ENCODE measurements around the gene HMCN1.

The HMCN1 gene

DNA sequence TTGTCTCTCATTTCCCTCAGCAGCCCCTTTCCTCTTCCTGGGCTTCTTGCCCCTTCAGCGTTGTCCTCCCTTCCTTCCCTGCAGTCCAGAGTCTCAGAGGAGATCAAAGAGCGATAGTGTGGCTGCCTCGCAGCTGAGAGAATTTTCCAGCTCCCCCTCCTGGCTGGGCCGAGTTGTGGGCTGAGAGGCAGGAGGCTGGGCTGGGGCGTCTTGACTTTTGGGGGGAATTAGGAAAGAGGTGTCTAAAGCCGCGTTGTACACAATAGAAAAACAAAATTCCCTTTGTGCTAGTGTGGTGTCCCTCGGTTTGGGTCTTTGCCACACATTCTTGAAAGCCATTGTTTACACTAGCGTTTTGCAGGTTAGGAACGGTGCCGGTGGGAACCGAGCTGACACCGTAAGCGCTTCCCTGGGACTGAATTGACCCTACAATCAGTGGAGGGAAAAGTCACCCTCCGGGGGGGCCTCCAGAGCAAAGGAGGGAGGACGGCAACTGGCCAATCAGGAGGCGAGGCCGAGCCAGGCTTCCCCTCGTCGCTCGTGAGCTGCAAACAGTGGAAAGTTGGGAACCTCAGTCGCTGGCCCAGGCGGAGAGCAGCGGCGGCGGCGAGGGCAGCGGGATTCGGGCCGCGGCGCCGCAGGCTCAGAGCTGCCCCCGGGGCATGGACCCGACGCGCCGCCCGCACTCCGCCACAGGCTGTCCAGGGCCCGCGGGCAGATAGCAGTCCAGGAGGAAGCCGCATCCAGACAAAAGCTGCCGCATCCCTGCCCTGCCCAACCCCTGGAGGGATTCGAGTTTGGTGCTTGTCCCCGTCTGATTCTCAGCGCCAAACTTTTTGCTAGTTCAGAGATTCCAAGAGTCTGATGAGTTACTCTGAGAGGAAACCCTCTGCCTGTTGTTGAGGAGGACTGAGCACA, at the start of gene HMCN1:
HMCN1 (plus strand) TSS at position 574 of the 918 bp plus-strand sequence. CDS start 389 bp downstream, outside the sequence.
- DNase-seq (ENCODE audit: low read depth) = no peak

DNA sequence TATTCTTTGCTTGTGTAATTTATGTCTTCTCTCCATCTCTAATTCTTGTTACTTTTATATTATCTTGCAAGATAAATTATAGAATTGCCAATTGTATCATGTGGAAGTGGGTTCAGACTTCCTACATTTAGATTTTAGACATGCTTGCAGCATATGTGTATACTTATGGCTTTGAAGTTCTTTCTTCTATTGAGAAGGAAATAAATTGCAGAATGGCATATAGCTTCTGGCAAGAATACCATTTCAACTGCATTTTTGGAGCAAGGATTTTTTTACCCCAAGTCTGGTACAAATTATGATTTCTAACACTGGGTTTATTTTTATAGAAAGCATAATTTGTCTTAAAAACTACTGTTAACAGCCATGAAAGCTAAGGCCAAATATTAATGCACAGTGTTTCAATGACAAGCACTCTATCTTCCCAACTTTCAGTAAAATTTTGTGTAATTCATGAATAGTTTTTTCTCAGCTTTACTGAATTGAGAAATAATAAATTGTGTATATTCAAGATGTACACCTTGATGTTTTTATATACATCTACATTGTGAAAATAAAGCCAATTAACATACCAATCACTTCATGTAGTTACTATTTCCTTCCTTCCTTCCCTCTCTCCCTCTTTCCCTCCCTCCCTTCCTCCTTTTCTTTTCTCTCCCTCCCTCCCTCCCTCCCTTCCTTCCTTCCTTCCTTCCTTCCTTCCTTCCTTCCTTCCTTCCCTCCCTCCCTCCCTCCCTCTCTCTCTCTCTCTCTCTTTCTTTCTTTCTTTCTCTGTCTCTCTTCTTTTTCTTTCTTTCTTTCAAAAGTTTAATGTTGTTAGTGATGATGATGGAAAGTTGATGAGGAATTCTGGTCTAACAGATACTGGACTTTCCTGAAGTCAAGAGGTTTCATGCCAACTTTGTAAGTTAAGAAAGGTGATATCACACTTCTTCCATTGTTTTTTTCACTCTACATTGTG, 47.1 kb upstream of the HMCN1 start:
- DNase-seq (ENCODE audit: low read depth) = no peak

DNA sequence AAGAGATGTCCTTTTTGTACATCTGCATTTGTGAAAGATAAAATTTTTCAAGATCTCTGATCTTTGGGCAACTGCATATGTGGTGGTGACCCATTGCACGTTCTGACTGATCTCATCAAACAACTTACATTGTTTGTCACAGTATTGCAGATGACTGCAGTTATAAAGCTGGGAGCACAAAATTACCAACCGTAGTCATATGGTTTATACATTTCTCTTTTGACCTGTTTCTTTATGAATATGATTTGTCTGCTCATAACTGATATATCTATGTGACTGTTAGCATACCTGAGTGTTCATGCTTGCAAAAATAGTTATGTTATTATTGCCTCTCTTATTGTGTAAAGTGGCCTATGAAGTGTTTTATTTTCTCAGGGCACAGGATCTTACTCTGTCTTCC, 43.7 kb upstream of the HMCN1 start:
- DNase-seq (ENCODE audit: low read depth) = no peak

DNA sequence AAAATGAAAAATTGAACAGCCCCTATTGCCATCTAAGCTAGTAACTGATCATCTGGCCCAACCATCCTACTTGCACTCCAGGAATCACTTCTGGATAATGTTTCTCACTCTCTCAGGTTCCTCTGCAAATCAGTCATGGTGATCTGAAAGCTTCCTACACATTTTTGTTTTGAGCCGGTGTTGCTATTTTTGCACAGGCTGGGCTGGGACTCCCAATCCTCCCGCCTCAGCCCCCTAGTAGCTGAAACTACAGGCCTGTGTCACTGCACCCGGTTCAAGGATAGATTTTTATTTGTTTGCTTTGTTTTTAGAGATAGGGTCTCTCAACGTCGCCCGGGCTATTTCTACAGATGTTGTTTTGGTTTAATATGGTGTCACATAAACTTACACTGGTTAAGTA, 40.5 kb upstream of the HMCN1 start:
- DNase-seq (ENCODE audit: low read depth) = no peak

DNA sequence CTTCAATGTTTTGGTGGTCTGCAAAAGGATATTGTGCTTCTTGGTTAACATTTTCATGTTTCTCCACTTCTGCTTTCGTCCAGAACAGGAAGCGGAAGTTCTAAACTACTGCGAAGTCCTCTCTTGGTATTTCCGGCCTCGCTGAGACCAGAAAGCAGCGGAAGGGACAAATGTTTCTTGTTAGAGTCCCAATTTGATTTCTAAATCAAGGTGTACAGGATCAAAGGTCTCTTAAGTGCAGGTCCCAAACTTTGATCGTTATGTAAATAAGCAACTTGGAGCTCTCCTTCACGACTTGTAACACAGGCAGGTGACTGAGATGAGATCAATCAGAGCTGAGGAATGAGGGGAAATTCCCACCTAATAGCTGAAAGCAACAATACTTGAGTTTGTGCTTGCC, 40.1 kb upstream of the HMCN1 start:
- no peak for DNase-seq (ENCODE audit: low read depth)

DNA sequence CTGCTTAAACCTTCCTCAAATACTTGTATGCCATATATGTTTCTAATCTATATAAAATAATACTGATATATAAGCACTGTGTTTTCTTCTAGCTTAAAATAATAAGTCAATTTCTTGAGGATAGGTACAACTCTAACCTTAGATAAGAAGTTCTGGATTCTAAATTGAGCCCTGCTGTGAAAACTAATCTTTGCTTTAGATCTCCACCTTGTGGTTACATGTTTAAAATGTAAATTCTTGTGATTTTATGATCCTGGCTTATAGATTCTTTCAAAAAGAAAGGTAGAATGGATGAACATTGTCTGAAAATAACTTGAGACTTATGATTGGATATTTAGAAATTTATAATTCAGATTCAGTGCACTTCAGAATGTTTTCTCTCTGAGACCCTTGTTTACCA, 38.9 kb upstream of the HMCN1 start:
- no peak for DNase-seq (ENCODE audit: low read depth)

DNA sequence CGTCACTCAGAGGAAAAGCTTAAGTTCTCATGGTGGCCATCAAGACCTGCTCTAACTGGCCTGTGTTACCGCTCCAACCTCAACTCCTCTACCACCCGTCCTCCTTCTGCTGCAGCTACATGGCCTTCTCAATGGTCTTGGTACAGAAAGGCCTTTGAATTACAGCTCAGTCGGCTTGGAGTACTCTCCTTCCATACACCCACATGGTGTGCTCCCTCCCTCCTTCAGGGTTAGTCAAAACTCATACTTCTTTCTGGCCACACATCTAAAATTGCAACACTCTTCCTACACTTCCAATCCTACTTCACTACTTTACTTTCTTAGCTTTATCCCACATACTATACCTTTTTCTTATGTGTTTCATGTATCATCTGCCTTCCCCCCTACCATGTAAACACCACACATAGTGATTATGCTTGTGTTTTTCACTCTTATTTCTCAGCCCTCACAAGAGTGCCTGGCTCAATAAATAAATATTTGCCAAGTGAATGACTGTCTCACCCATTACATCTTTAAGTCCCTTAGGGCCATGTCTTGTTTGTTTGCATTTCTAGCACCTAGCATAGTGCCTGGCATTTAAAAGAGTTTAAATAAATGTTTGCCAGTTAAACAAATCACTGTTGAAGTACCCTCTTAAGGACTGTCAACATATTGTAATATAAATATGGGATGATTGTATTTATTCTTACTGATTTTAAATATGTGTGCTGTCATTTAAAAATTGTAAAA, 37.6 kb upstream of the HMCN1 start:
- no peak for DNase-seq (ENCODE audit: low read depth)

DNA sequence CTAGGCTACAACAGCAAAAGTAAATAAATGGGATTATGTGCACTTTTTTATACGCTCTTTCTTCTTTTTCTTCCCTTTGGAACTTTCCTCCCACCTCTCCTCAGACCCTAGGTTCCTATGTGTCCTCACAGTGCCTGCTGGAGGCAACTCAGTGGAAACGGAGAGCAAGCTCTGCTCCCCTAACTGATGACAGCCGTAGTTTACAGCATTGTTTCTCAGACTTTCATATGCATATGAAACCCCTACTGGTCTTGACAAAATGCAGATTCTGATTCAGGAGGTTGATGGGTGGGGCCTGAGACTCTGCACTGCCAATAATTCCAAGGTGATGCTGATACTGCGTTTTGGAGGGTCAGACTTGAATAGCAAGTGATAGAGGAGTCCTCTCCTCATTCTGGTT, 34.3 kb upstream of the HMCN1 start:
- no peak for DNase-seq (ENCODE audit: low read depth)

DNA sequence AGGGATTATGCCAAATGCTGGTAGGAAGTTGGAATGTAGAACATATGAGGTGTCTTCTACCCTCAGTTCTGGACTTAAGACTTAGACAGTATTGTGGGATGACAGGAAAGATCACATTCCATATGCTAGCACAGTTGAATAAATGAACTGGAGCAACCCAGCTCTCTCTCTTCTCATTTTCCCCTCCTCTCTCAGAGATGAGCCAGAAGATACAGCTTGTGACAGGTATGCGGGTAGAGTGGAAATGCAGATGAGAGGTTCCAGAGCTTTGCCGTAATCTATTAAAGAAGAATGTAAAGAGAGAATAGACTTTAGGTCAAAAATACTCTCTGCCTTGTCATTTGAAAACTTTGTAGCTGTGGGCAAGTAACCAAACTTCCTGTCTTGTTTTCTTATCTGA, 32.5 kb upstream of the HMCN1 start:
- DNase-seq (ENCODE audit: low read depth) = no peak

DNA sequence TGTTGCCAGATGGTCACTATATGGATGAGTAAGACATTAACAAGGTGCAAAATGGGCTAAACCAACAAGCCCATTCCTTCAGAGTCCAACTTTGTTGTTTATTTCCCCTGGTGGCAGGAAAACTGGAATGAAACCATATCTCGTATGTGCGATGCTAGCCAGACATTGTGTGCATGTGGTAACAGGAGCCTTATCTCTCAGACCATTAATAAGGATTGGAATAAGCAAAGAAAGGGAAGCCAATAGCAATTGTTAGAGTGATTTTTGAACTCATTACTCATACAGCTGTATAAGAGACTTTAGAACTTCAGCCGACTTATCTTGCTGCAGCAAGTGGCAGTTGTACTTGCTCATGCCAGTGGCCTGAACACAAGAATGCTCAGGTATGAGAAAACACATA, 30.0 kb upstream of the HMCN1 start:
- no peak for DNase-seq (ENCODE audit: low read depth)

DNA sequence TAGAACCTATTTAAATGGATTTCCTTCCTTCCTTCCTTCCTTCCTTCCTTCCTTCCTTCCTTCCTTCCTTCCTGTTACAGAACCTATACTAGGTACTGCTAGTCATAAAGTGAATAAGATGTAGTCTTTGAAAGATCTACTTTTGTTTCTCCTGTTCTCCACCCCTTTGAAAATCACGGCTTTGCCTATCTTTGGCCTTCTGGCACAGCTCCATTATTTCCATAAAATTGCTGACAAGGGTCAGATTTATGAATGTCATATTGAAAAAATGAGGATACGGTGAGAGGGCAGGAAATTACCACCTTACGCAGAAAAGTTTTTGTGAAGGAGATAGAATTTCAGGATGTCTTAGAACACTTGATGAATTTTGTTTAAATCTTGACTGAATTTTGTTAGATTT, 18.1 kb upstream of the HMCN1 start:
- DNase-seq (ENCODE audit: low read depth) = no peak

DNA sequence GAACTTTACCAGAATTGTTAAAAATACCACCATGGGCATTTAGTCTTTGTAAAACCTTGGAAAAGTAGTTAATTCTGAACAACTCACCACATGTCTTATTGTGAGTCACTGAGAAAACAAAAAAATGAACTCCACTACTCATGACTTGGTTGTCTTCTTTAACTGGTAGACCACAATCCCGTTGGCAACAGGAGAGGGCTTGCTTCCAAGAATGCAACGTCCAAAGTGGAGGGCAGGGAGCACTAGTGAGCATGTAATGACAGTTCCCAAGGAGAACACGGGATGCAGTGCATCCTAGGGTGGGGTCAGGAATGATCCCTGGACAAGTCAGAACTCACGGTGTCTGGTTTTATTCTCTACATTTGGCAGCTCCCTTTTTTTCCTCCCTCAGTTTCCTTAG, 15.2 kb upstream of the HMCN1 start:
- DNase-seq (ENCODE audit: low read depth) = peak; percentile 84

DNA sequence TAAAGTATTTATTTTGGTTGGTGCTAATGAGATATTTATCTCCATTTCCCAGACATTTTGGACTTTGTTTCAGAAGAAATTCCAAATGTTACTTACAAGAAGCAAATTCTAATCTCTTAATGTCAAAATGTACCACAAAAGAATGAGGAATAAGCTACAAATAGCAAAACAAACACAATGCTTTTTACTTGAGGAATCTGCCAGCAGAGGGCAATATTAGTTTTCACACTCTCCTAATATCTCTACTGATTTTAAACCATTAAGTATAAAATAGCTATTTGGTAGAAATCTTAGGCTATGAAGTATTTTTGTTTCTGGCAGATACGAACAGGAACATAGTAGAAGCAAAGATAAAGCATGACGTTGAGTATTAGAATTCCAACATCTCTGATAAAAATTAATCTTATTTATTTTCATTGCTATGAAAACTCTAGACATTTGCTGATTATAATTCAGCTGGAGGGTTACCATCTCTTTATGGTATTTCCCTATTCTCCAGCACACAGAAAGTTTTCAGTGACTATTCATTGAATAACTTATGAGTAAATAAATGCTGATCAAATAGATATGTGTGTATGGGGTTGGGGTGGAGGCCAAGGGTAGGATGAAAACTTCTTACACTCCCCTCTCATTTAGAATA, 13.4 kb upstream of the HMCN1 start:
- no peak for DNase-seq (ENCODE audit: low read depth)

DNA sequence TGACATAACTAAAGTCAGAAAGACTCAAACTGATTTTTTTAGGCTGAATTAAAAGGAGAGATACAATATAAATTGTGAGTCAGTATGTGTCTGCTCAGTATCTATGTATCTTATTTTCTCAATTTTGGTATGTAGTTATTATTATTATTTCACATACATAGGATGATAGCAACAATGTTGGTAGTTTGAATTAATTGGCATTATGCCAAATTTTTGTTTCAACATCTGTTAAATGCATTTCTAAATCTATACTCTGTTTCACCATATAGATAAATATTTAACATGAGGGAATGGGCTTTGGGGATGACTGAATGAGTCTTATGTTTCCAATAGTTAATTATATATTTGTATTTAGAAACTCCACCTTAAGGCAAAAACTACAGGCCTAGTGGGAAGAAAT, 12.6 kb upstream of the HMCN1 start:
- no peak for DNase-seq (ENCODE audit: low read depth)

DNA sequence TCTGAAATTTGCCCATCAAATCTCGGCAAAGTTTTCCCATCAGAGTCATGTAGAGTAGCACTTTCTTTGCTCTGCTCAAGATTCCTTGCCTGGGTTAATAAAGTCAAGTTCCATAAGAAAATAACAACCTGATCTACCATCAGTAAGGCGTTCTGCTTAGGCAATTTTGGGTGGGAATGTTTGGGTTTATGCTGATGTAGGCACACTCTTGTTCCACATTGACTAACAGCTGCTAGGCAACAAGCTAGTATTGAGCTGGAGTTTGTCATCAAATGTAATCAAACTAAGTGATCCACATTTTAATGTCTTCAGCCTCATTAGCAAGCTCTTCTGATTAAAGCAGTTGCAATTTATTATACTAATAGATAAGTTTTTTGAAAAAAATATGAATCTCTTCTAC, 12.1 kb upstream of the HMCN1 start:
- DNase-seq (ENCODE audit: low read depth) = no peak

DNA sequence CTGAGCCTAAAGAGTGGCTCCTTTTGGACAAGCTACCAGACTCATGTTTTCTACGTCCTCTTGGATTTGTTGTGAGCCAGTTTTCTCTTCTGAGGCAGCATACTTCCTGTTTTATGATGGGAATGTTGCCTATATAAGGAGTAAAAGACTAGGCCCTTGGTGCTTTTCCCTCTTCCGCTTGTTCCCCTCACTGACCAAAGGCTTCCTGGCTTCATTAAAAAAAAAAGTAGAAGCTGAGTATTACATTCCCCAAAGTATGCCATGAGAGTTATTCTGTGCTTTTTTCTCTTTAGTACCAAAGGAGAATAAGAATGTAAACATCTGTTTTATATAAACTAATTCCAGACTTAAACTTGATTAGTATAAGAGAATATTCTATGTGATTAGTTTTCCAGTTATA, 6.5 kb upstream of the HMCN1 start:
- DNase-seq (ENCODE audit: low read depth) = no peak

DNA sequence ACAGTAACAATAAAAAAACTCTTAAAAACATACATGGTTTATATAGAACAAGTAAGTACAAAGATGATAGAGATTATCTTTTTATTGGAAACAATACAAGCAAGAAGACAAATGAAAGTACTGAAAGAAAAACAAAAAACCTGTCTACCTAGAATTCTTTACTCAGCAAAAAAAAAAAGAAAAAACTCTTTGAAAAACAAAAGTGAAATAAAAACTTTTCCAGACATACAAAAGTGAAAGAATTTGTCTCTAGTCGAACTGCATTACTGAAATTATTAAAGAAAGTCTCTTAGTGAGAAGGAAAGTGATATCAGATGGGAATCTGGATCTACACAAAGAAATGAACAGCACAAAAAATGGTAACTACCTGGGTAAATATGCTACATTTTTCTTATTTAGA, 2.7 kb upstream of the HMCN1 start:
- no peak for DNase-seq (ENCODE audit: low read depth)

DNA sequence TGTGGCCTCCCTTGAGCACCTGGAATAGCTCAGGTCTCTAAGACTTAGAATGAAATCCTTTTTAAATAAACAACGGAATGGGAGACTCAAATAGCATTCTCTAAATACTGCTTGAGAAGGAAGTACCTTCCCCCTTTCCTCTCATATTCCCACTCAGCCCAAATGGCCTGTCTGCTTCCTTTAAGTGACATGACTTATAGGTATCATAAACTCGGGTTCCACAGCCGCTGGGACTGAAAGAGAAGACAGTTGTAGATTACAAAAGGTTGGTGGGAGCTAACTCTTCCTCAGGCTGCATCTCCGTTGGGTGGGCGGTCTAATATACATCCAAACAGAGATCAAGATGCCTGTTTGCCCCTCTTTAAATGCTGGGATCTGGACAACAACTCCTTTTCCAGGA, 1.2 kb upstream of the HMCN1 start:
- DNase-seq (ENCODE audit: low read depth) = no peak

DNA sequence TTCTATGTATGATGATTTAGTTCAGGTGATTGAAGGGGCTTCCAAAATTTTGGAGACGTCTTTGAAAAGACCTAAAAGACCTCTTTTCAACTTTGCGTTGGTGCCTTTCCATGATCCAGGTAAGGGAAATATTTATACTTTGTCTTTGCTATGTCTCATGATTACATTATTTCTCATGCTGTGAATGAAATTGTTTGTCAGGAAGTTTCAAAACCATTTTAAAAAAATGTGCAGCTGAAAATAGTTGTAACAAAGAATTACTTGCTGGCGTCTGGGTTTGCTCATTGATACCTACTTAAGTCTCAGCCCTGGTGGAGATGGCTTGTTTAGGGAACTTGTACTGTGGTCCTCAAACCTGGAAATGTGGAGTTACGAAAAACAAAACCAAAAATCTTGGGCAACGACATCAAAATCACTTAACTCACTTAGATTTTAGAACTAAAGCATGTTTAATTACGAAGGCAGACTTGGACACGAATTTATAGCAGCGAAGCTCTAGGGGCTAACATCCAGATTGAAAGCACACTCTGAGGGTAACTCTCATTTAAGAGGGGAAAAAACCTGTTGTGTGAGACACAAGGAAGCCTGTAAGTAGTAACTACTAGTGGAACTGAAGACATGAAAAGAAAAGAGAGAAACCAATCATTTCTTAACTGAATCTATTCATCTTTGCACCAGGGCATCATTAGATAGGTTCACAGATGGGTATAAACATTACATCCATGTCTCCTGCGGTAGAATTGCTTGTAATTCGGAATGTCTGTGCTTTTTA, 924 bp downstream of the HMCN1 start:
- no peak for DNase-seq (ENCODE audit: low read depth)

DNA sequence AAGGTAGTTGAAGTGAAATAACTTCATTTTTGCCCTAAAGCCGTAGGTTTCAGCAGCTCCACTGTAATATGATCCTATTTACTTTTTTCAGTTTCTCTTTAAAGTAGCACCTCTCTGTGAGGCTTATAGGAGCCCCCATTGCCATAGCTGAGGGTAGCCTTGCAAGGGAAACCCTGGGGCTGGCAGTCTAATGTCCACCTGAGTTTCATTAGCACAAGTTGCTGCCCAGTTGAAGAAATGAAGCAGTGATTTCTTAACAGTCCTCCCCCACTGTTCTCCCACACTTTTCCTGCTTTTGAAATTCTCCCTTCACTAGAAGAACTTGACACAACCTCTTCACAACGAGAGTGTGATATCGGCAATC, 1.5 kb downstream of the HMCN1 start:
- no peak for DNase-seq (ENCODE audit: low read depth)

DNA sequence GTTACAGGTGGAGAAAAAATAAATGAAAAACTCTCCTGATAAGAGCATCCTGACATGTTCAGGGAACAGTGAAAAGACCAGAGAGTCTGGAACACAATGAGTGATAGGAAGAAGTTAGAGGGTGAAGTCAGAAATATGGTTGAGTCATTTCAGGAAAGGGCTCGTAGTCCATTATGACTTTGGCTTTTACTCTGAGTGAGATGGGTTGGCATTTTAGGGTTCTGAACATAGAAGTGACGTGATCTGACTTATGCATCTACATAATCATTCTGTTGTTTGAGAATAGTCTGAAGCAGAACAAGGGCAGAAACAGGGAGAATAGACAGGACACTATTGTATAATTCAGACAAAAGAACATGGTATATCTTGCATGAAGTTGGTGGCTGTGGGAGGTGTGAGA, 5.8 kb downstream of the HMCN1 start:
- no peak for DNase-seq (ENCODE audit: low read depth)
